ENCODE measurements around the gene MPL.

GRCh38 chr1:43304771-43305300, 32.8 kb upstream of the MPL start:
- TF ChIP-seq NRF1 (IDR thresholded peaks at IDR 0.05; ENCODE audit: low read depth, low read length) (no peak), YY1 (IDR thresholded peaks at IDR 0.05; ENCODE audit: low read depth, low read length) (no peak), GTF2F1 (IDR thresholded peaks at IDR 0.05; ENCODE audit: borderline replicate concordance, low read depth, low read length) (no peak), SP1 (IDR thresholded peaks at IDR 0.05; ENCODE audit: low read depth, low read length) (no peak), MAX (IDR thresholded peaks at IDR 0.05) (no peak)
